HepG2 (cell line): ENCODE results near the gene LRRC17. TPM values are rescaled to one million over a fixed set of nuclear protein-coding genes. Genes with fewer than 3 reads are reported as not detected.
A peak's percentile ranks its signal among the peaks of the same experiment; 100 is the strongest.

Experiments used
- ADNP ChIP-seq: sonication (generic); formaldehyde crosslinking; IDR thresholded peaks from 2 replicates; pipeline ENCODE4 v1.4.0; 2020; ENCODE audit warnings: missing genetic modification reagents
- ATF7-NPFF ChIP-seq: sonication (generic); formaldehyde crosslinking; IDR thresholded peaks from 2 replicates; pipeline ENCODE4 v1.8.1; 2023; ENCODE audit warnings: mild to moderate bottlenecking, low read depth, missing genetic modification reagents, moderate library complexity
- BRF2 ChIP-seq: sonication (generic); formaldehyde crosslinking; IDR thresholded peaks from 2 replicates; pipeline ENCODE4 v1.8.1; 2022; ENCODE audit warnings: mild to moderate bottlenecking, missing genetic modification reagents
- ETV5 ChIP-seq: IDR thresholded peaks from 2 replicates; pipeline ENCODE4 v1.6.1; 2018; ENCODE audit warnings: missing biosample characterization, missing genetic modification reagents, inconsistent platforms, borderline replicate concordance
- FLYWCH1 ChIP-seq: sonication (generic); formaldehyde crosslinking; IDR thresholded peaks from 2 replicates; pipeline ENCODE4 v1.8.1; 2023; ENCODE audit warnings: mild to moderate bottlenecking, missing genetic modification reagents
- FOSL1 ChIP-seq: sonication (generic); formaldehyde crosslinking; IDR thresholded peaks from 2 replicates; pipeline ENCODE4 v1.9.0; 2021; ENCODE audit warnings: missing genetic modification reagents, borderline replicate concordance
- KDM4B ChIP-seq: sonication (generic); formaldehyde crosslinking; IDR thresholded peaks from 2 replicates; pipeline ENCODE4 v1.4.0; 2020; ENCODE audit warnings: missing genetic modification reagents
- KDM6A ChIP-seq: IDR thresholded peaks from 2 replicates; pipeline ENCODE4 v1.6.1; 2016; ENCODE audit warnings: low read depth
- KLF12 ChIP-seq: sonication (generic); formaldehyde crosslinking; IDR thresholded peaks from 2 replicates; pipeline ENCODE4 v1.4.0; 2020; ENCODE audit warnings: missing genetic modification reagents, borderline replicate concordance
- PHF5A ChIP-seq: IDR thresholded peaks from one replicate; pipeline ENCODE4 v1.6.1; 2018; ENCODE audit warnings: low read depth, missing genetic modification reagents; ENCODE audit not compliant: unreplicated experiment
- REPIN1 ChIP-seq: sonication (generic); formaldehyde crosslinking; IDR thresholded peaks from 2 replicates; pipeline ENCODE4 v1.8.0; 2022; ENCODE audit warnings: missing genetic modification reagents, low read depth, mild to moderate bottlenecking, borderline replicate concordance
- ZBTB34 ChIP-seq: sonication (generic); formaldehyde crosslinking; IDR thresholded peaks from 2 replicates; pipeline ENCODE4 v1.8.0; 2022; ENCODE audit warnings: mild to moderate bottlenecking, missing genetic modification reagents
- ZNF383 ChIP-seq: sonication (generic); formaldehyde crosslinking; IDR thresholded peaks from 2 replicates; pipeline ENCODE4 v1.4.0; 2020; ENCODE audit warnings: missing genetic modification reagents, mild to moderate bottlenecking, borderline replicate concordance
- ZNF672 ChIP-seq: sonication (generic); formaldehyde crosslinking; IDR thresholded peaks from 2 replicates; pipeline ENCODE4 v1.8.1; 2022; ENCODE audit warnings: missing genetic modification reagents
- ZNF674 ChIP-seq: sonication (generic); formaldehyde crosslinking; IDR thresholded peaks from 2 replicates; pipeline ENCODE4 v1.5.0; 2020; ENCODE audit warnings: low read depth, mild to moderate bottlenecking, missing genetic modification reagents
- polyA plus RNA-seq, 8 experiments: library from polyadenylated mRNA; depleted of rRNA in 3 of 8; stranded (reverse) in 7 of 8; unstranded in 1 of 8; fragments of >200 nt; fragmentation: Illumina TruSeq in 4 of 8; extraction: Trizol in 4 of 8; gene quantifications; 2 replicates each; pipeline versions ENCODE4 v1.2.1 to v1.2.3, GENCODE V29; 2011 to 2016; ENCODE audit warnings: low read depth in 4 of 8, missing spikeins in 1 of 8, mixed read lengths in 1 of 8; ENCODE audit not compliant: insufficient read depth in 1 of 8
- total RNA-seq, 5 experiments: library from RNA; depleted of rRNA; stranded (reverse); fragments of >200 nt; fragmentation: Illumina TruSeq; extraction: Trizol; gene quantifications; 2 replicates each; pipeline ENCODE4 v1.2.3, GENCODE V29; 2016; ENCODE audit warnings: low read depth in 1 of 5
- TF ChIP-seq, protein P1 (sequence below): IDR thresholded peaks from 2 replicates; pipeline ENCODE4 v1.6.1; 2016; ENCODE audit warnings: control low read depth
- TF ChIP-seq, protein P2 (sequence below): sonication (generic); formaldehyde crosslinking; IDR thresholded peaks from 2 replicates; pipeline ENCODE4 v1.5.1; 2020; ENCODE audit warnings: mild to moderate bottlenecking, missing genetic modification reagents
- TF ChIP-seq, protein P3 (sequence below), 2 experiments: IDR thresholded peaks; 2 replicates each; pipeline ENCODE4 v1.6.1; 2011 to 2012; ENCODE audit warnings: low read length in 2 of 2, borderline replicate concordance in 1 of 2, low read depth in 1 of 2, mild to moderate bottlenecking in 1 of 2, moderate library complexity in 1 of 2

LRRC17 gene
- total and polyA plus RNA-seq, 2 of the 13 experiments (the other 11 are each of a cell fraction or from before 2014, with no cell fraction given): 0.20 to 0.66 TPM

GRCh38 chr7:102874166-102874829, 38.5 kb upstream of the LRRC17 start (continued):
- TF ChIP-seq, protein P1, sequence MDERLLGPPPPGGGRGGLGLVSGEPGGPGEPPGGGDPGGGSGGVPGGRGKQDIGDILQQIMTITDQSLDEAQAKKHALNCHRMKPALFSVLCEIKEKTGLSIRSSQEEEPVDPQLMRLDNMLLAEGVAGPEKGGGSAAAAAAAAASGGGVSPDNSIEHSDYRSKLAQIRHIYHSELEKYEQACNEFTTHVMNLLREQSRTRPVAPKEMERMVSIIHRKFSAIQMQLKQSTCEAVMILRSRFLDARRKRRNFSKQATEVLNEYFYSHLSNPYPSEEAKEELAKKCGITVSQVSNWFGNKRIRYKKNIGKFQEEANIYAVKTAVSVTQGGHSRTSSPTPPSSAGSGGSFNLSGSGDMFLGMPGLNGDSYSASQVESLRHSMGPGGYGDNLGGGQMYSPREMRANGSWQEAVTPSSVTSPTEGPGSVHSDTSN (CRISPR knock-in tag): peak; percentile 65
- TF ChIP-seq ZNF383 (no peak), BRF2 (CRISPR knock-in tag) (no peak), ZNF674 (CRISPR knock-in tag) (no peak), KDM6A (peak; percentile 24; the same call in 1 of the 2 replicates), PHF5A (CRISPR knock-in tag) (no peak), KLF12 (no peak), ZNF672 (CRISPR knock-in tag) (no peak), KDM4B (CRISPR knock-in tag) (no peak), ATF7-NPFF (CRISPR knock-in tag) (no peak), ZBTB34 (CRISPR knock-in tag) (no peak), ADNP (no peak), ETV5 (CRISPR knock-in tag) (peak; percentile 98), REPIN1 (CRISPR knock-in tag) (no peak), FOSL1 (CRISPR knock-in tag) (peak; percentile 86), FLYWCH1 (CRISPR knock-in tag) (no peak)
- TF ChIP-seq, protein P2, sequence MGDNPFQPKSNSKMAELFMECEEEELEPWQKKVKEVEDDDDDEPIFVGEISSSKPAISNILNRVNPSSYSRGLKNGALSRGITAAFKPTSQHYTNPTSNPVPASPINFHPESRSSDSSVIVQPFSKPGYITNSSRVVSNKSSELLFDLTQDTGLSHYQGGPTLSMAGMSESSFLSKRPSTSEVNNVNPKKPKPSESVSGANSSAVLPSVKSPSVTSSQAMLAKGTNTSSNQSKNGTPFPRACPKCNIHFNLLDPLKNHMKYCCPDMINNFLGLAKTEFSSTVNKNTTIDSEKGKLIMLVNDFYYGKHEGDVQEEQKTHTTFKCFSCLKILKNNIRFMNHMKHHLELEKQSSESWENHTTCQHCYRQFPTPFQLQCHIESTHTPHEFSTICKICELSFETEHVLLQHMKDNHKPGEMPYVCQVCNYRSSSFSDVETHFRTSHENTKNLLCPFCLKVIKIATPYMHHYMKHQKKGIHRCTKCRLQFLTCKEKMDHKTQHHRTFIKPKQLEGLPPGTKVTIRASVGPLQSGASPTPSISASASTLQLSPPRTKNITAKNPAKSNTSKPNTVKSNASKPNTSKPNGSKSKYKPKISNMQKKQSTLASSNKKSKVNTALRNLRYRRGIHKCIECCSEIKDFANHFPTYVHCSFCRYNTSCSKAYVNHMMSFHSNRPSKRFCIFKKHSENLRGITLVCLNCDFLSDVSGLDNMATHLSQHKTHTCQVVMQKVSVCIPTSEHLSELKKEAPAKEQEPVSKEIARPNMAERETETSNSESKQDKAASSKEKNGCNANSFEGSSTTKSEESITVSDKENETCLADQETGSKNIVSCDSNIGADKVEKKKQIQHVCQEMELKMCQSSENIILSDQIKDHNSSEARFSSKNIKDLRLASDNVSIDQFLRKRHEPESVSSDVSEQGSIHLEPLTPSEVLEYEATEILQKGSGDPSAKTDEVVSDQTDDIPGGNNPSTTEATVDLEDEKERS: no peak
- TF ChIP-seq, protein P3, sequence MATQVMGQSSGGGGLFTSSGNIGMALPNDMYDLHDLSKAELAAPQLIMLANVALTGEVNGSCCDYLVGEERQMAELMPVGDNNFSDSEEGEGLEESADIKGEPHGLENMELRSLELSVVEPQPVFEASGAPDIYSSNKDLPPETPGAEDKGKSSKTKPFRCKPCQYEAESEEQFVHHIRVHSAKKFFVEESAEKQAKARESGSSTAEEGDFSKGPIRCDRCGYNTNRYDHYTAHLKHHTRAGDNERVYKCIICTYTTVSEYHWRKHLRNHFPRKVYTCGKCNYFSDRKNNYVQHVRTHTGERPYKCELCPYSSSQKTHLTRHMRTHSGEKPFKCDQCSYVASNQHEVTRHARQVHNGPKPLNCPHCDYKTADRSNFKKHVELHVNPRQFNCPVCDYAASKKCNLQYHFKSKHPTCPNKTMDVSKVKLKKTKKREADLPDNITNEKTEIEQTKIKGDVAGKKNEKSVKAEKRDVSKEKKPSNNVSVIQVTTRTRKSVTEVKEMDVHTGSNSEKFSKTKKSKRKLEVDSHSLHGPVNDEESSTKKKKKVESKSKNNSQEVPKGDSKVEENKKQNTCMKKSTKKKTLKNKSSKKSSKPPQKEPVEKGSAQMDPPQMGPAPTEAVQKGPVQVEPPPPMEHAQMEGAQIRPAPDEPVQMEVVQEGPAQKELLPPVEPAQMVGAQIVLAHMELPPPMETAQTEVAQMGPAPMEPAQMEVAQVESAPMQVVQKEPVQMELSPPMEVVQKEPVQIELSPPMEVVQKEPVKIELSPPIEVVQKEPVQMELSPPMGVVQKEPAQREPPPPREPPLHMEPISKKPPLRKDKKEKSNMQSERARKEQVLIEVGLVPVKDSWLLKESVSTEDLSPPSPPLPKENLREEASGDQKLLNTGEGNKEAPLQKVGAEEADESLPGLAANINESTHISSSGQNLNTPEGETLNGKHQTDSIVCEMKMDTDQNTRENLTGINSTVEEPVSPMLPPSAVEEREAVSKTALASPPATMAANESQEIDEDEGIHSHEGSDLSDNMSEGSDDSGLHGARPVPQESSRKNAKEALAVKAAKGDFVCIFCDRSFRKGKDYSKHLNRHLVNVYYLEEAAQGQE (IDR thresholded peaks at IDR 0.05; ENCODE audit: borderline replicate concordance in 1 of 2, low read depth in 1 of 2, low read length in 2 of 2): no peak
